H1 (cell line): Measurements from ENCODE around the gene ZNF496. TPM values are rescaled to one million over a fixed set of nuclear protein-coding genes. Genes with fewer than 3 reads are reported as not detected.

ENCODE experiments used
- EZH2 ChIP-seq: fragments of 200-600 bp; sonication (generic); IDR thresholded peaks from 2 replicates; pipeline ENCODE4 v1.7.1; 2012; ENCODE audit warnings: low read depth, mild to moderate bottlenecking, moderate library complexity, low read length, inconsistent platforms; ENCODE audit not compliant: severe bottlenecking
- RFX5 ChIP-seq: IDR thresholded peaks from 2 replicates; pipeline ENCODE4 v1.6.1; 2011; ENCODE audit warnings: low read depth, low read length, improper control_type of control experiment, borderline replicate concordance
- RXRA ChIP-seq: IDR thresholded peaks from 2 replicates; pipeline ENCODE4 v1.6.1; 2011; ENCODE audit warnings: low read depth, mild to moderate bottlenecking, low read length, moderate library complexity; ENCODE audit not compliant: insufficient read depth
- SIN3A ChIP-seq, 2 experiments: IDR thresholded peaks in 1 of 2; conservative IDR thresholded peaks in 1 of 2; 2 replicates each; pipeline ENCODE4 v1.6.1; 2011 to 2012; ENCODE audit warnings: low read length in 2 of 2, improper control_type of control experiment in 1 of 2, low read depth in 1 of 2, mild to moderate bottlenecking in 1 of 2
- SP2 ChIP-seq: IDR thresholded peaks from 2 replicates; pipeline ENCODE4 v1.6.1; 2012; ENCODE audit warnings: mild to moderate bottlenecking, low read length, inconsistent platforms
- polyA plus RNA-seq, 7 experiments: library from polyadenylated mRNA; depleted of rRNA in 3 of 7; stranded (reverse) in 5 of 7; unstranded in 2 of 7; fragments of >200 nt in 5 of 7; fragments of 200-250 nt in 2 of 7; gene quantifications; 1 replicate in 5 of 7; 2 replicates in 1 of 7; 4 replicates in 1 of 7; pipeline versions ENCODE4 v1.2.1 to v1.2.3, GENCODE V29; 2011 to 2013; ENCODE audit warnings: missing spikeins in 2 of 7, mixed read lengths in 2 of 7
- total RNA-seq: library from RNA; stranded (reverse); fragmentation: NEBNext Ultra II Directional; extraction: Animal tissue kit (Norgen Biotek cat#: 25700); gene quantifications from 2 replicates; pipeline ENCODE4 v1.2.1, GENCODE V29; 2021
- TF ChIP-seq, protein P1 (sequence below): IDR thresholded peaks from 2 replicates; pipeline ENCODE4 v1.6.1; 2012; ENCODE audit warnings: inconsistent platforms

The ZNF496 gene
- total and polyA plus RNA-seq, 2 of the 8 experiments (the other 6 are each of a cell fraction or from before 2014, with no cell fraction given) = 27.9 to 71.4 TPM

DNA sequence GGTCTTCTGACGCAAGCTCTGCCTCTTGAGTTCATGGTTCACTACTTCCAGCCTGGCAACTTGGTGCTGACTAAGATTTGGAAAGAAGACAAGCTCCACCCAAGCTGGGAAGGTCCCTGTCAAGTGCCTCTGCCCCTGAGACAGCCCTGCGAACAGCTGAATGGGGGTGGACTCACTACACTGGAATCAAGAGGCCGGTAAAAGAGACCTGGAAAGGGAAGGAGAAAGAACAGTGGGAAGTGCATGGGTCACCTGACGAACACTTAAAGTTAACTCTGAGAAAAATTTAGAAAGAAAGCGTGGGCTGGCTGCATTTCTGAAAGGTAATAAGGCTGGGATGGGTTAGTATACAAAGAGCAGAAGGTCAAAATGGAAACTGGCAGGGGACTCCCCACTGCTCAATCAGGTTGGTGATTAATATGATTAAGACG lies 26.1 kb upstream of the ZNF496 start (continued):
- TF ChIP-seq SP2 (no peak), EZH2 (no peak), RFX5 (no peak), RXRA (no peak), SIN3A (conservative IDR thresholded peaks at IDR 0.05 in 1 of 2, IDR thresholded peaks at IDR 0.05 in 1 of 2; ENCODE audit: low read depth in 1 of 2, low read length in 2 of 2) (no peak)
- TF ChIP-seq, protein P1, sequence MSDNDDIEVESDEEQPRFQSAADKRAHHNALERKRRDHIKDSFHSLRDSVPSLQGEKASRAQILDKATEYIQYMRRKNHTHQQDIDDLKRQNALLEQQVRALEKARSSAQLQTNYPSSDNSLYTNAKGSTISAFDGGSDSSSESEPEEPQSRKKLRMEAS = no peak
